HEK293 (cell line): ENCODE results near the gene RNF151.
A peak's percentile ranks its signal among the peaks of the same experiment; 100 is the strongest.

Experiments
- GLI2 ChIP-seq: fragments of 450-650 bp; formaldehyde crosslinking; IDR thresholded peaks from 2 replicates; pipeline ENCODE4; 2017; ENCODE audit warnings: missing biosample characterization, missing genetic modification characterization, low read depth, borderline replicate concordance
- HOXA7 ChIP-seq: sonication (generic); formaldehyde crosslinking; IDR thresholded peaks from 2 replicates; pipeline ENCODE4 v1.8.1; 2022; ENCODE audit warnings: missing genetic modification reagents, borderline replicate concordance
- KLF7 ChIP-seq: fragments of 450-650 bp; formaldehyde crosslinking; IDR thresholded peaks from 2 replicates; pipeline ENCODE4 v1.5.1; 2016; ENCODE audit warnings: missing biosample characterization, missing genetic modification characterization, borderline replicate concordance
- KLF9 ChIP-seq: fragments of 450-650 bp; formaldehyde crosslinking; IDR thresholded peaks from 2 replicates; pipeline ENCODE4 v1.5.1; 2016; ENCODE audit warnings: missing biosample characterization, missing genetic modification characterization, low read depth
- RBAK ChIP-seq: fragments of 450-650 bp; formaldehyde crosslinking; IDR thresholded peaks from 2 replicates; pipeline ENCODE4 v1.5.1; 2016; ENCODE audit warnings: missing biosample characterization, missing genetic modification characterization
- YY2 ChIP-seq: fragments of 450-650 bp; formaldehyde crosslinking; IDR thresholded peaks from 2 replicates; pipeline ENCODE4 v1.5.1; 2016; ENCODE audit warnings: missing biosample characterization, missing genetic modification characterization
- ZBTB17 ChIP-seq: fragments of 450-650 bp; formaldehyde crosslinking; IDR thresholded peaks from 2 replicates; pipeline ENCODE4 v1.5.1; 2016; ENCODE audit warnings: missing biosample characterization, missing genetic modification characterization
- ZFP69B ChIP-seq: fragments of 450-650 bp; formaldehyde crosslinking; IDR thresholded peaks from 2 replicates; pipeline ENCODE4 v1.5.1; 2016; ENCODE audit warnings: missing biosample characterization, missing genetic modification characterization
- ZNF121 ChIP-seq: fragments of 450-650 bp; formaldehyde crosslinking; IDR thresholded peaks from 2 replicates; pipeline ENCODE4 v1.5.1; 2016; ENCODE audit warnings: missing biosample characterization, missing genetic modification characterization
- ZNF175 ChIP-seq: fragments of 450-650 bp; formaldehyde crosslinking; IDR thresholded peaks from 2 replicates; pipeline ENCODE4 v1.5.1; 2016; ENCODE audit warnings: missing biosample characterization, missing genetic modification characterization
- ZNF221 ChIP-seq: fragments of 450-650 bp; formaldehyde crosslinking; IDR thresholded peaks from 2 replicates; pipeline ENCODE4 v1.5.1; 2017; ENCODE audit warnings: missing biosample characterization, missing genetic modification characterization, borderline replicate concordance
- ZNF239 ChIP-seq: fragments of 450-650 bp; formaldehyde crosslinking; IDR thresholded peaks from 2 replicates; pipeline ENCODE4 v1.5.1; 2016; ENCODE audit warnings: missing biosample characterization, missing genetic modification characterization
- ZNF350 ChIP-seq: fragments of 450-650 bp; formaldehyde crosslinking; IDR thresholded peaks from 2 replicates; pipeline ENCODE4 v1.5.0; 2017; ENCODE audit warnings: missing biosample characterization, mild to moderate bottlenecking, missing genetic modification characterization
- ZNF394 ChIP-seq: fragments of 450-650 bp; formaldehyde crosslinking; IDR thresholded peaks from 2 replicates; pipeline ENCODE4 v1.5.1; 2016; ENCODE audit warnings: missing biosample characterization, missing genetic modification characterization, mild to moderate bottlenecking, moderate library complexity, borderline replicate concordance
- ZNF555 ChIP-seq: fragments of 450-650 bp; formaldehyde crosslinking; conservative IDR thresholded peaks from 2 replicates; pipeline ENCODE4 v1.5.1; 2017; ENCODE audit warnings: missing biosample characterization, mild to moderate bottlenecking, missing genetic modification characterization, inconsistent platforms
- ZNF558 ChIP-seq: fragments of 450-650 bp; formaldehyde crosslinking; IDR thresholded peaks from 2 replicates; pipeline ENCODE4 v1.5.1; 2016; ENCODE audit warnings: missing biosample characterization, missing genetic modification characterization
- ZNF600 ChIP-seq: fragments of 450-650 bp; formaldehyde crosslinking; IDR thresholded peaks from 2 replicates; pipeline ENCODE4 v1.5.1; 2016; ENCODE audit warnings: missing biosample characterization, missing genetic modification characterization
- ZNF843 ChIP-seq: fragments of 450-650 bp; formaldehyde crosslinking; IDR thresholded peaks from 2 replicates; pipeline ENCODE4 v1.5.1; 2016; ENCODE audit warnings: missing biosample characterization, missing genetic modification characterization
- ZSCAN30 ChIP-seq: fragments of 450-650 bp; IDR thresholded peaks from 2 replicates; pipeline ENCODE4 v1.5.1; 2018; ENCODE audit warnings: missing biosample characterization, mild to moderate bottlenecking, missing genetic modification characterization, moderate library complexity
- TF ChIP-seq, protein P1 (sequence below): fragments of 450-650 bp; formaldehyde crosslinking; IDR thresholded peaks from 2 replicates; pipeline ENCODE4 v1.5.1; 2016; ENCODE audit warnings: missing biosample characterization, missing genetic modification characterization
- TF ChIP-seq, protein P2 (sequence below): fragments of 450-650 bp; formaldehyde crosslinking; optimal IDR thresholded peaks from 2 replicates; pipeline ENCODE3; 2016; ENCODE audit warnings: missing biosample characterization, mild to moderate bottlenecking, missing genetic modification characterization
- TF ChIP-seq, protein P3 (sequence below): fragments of 450-650 bp; formaldehyde crosslinking; IDR thresholded peaks from 2 replicates; pipeline ENCODE4 v1.5.1; 2017; ENCODE audit warnings: missing biosample characterization, missing genetic modification characterization
- TF ChIP-seq, protein P4 (sequence below): fragments of 450-650 bp; formaldehyde crosslinking; IDR thresholded peaks from 2 replicates; pipeline ENCODE4 v1.5.1; 2016; ENCODE audit warnings: missing biosample characterization, missing genetic modification characterization, low read depth
- TF ChIP-seq, protein P5 (sequence below): fragments of 450-650 bp; formaldehyde crosslinking; conservative IDR thresholded peaks from 2 replicates; pipeline ENCODE4 v1.5.1; 2016; ENCODE audit warnings: low read depth, missing biosample characterization, missing genetic modification characterization
- TF ChIP-seq, protein P6 (sequence below): fragments of 450-650 bp; formaldehyde crosslinking; IDR thresholded peaks from 2 replicates; pipeline ENCODE4 v1.5.1; 2016; ENCODE audit warnings: missing biosample characterization, missing genetic modification characterization, borderline replicate concordance

Gene RNF151

DNA sequence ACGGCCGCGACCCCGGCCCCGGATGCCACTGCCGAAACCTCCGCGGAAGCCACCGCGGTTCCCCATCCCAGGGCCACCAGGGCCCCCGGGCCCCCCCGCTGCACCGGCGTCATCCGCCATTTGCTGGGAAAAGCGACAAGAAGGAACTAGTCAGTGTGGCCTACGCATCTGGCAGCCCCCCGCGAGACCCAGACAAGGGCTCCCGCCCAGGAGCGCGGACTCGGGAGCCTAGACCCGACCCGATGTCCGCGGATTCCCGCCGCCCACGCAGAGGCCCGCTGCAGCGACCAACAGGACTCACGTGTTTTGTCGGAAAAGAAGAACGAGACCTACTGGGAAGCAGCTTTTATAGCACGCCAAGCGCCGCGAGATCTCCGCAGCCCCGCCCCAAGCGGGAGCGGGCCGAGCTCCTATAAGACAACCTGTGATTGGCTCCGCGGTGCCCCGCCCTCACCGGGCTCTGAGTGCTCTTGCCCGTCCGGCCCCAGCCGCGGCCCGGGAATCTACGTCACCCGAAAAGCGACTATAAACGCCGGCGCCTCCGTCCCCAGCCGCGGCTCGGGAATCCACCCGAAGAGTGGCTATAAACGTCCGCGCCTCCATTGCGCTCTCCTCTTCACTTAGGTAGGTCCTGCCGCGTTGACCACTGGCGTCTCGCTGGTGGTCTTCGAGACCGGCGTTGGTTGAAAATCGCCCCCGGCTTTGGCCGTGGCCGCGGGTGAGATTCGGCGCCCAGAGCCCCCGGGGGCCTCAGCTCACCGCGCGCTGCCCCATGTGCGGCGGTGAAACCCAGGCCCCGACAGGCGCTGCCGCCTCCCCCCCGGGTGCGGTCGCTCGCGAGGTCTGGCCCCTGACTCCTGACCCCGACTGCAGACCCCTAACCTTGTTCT is 1.9 kb upstream of the RNF151 start, which contains the start of gene RPS2 (continued):
- TF ChIP-seq, protein P1, sequence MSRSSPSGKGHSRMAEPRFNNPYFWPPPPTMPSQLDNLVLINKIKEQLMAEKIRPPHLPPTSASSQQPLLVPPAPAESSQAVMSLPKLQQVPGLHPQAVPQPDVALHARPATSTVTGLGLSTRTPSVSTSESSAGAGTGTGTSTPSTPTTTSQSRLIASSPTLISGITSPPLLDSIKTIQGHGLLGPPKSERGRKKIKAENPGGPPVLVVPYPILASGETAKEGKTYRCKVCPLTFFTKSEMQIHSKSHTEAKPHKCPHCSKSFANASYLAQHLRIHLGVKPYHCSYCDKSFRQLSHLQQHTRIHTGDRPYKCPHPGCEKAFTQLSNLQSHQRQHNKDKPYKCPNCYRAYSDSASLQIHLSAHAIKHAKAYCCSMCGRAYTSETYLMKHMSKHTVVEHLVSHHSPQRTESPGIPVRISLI (tag by site-specific recombination), result no peak
- 0 out of 2 replicates have a peak, but pooled peaks have one; percentile 9 for TF ChIP-seq RBAK (tag by site-specific recombination)
- TF ChIP-seq ZFP69B (tag by site-specific recombination), result no peak
- TF ChIP-seq, protein P2, sequence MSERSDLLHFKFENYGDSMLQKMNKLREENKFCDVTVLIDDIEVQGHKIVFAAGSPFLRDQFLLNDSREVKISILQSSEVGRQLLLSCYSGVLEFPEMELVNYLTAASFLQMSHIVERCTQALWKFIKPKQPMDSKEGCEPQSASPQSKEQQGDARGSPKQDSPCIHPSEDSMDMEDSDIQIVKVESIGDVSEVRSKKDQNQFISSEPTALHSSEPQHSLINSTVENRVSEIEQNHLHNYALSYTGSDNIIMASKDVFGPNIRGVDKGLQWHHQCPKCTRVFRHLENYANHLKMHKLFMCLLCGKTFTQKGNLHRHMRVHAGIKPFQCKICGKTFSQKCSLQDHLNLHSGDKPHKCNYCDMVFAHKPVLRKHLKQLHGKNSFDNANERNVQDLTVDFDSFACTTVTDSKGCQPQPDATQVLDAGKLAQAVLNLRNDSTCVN, result peak; percentile 76
- TF ChIP-seq ZNF175, result no peak
- peak; percentile 25; the same call in 1 of the 2 replicates for TF ChIP-seq ZNF600
- TF ChIP-seq HOXA7 (CRISPR knock-in tag), result no peak
- TF ChIP-seq GLI2, result no peak
- TF ChIP-seq YY2 (tag by site-specific recombination), result peak; percentile 77
- peak; percentile 69 for TF ChIP-seq KLF9 (tag by site-specific recombination)
- TF ChIP-seq ZNF394 (tag by site-specific recombination), result peak; percentile 75
- TF ChIP-seq ZNF221 (tag by site-specific recombination), result no peak
- TF ChIP-seq ZNF558 (tag by site-specific recombination), result no peak
- peak; percentile 94 for TF ChIP-seq ZSCAN30 (tag by site-specific recombination)
- TF ChIP-seq ZNF239 (tag by site-specific recombination), result peak; percentile 64; the same call in 1 of the 2 replicates
- TF ChIP-seq, protein P3, sequence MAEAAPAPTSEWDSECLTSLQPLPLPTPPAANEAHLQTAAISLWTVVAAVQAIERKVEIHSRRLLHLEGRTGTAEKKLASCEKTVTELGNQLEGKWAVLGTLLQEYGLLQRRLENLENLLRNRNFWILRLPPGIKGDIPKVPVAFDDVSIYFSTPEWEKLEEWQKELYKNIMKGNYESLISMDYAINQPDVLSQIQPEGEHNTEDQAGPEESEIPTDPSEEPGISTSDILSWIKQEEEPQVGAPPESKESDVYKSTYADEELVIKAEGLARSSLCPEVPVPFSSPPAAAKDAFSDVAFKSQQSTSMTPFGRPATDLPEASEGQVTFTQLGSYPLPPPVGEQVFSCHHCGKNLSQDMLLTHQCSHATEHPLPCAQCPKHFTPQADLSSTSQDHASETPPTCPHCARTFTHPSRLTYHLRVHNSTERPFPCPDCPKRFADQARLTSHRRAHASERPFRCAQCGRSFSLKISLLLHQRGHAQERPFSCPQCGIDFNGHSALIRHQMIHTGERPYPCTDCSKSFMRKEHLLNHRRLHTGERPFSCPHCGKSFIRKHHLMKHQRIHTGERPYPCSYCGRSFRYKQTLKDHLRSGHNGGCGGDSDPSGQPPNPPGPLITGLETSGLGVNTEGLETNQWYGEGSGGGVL (tag by site-specific recombination), result no peak
- TF ChIP-seq ZBTB17, result peak; percentile 88
- TF ChIP-seq ZNF350 (tag by site-specific recombination), result no peak
- TF ChIP-seq ZNF843, result 0 out of 2 replicates have a peak, but pooled peaks have one; percentile 28
- TF ChIP-seq ZNF121, result 0 out of 2 replicates have a peak, but pooled peaks have one; percentile 45
- 0 out of 2 replicates have a peak, but pooled peaks have one; percentile 21 for TF ChIP-seq KLF7 (tag by site-specific recombination)
- TF ChIP-seq ZNF555, result no peak
- TF ChIP-seq, protein P4, sequence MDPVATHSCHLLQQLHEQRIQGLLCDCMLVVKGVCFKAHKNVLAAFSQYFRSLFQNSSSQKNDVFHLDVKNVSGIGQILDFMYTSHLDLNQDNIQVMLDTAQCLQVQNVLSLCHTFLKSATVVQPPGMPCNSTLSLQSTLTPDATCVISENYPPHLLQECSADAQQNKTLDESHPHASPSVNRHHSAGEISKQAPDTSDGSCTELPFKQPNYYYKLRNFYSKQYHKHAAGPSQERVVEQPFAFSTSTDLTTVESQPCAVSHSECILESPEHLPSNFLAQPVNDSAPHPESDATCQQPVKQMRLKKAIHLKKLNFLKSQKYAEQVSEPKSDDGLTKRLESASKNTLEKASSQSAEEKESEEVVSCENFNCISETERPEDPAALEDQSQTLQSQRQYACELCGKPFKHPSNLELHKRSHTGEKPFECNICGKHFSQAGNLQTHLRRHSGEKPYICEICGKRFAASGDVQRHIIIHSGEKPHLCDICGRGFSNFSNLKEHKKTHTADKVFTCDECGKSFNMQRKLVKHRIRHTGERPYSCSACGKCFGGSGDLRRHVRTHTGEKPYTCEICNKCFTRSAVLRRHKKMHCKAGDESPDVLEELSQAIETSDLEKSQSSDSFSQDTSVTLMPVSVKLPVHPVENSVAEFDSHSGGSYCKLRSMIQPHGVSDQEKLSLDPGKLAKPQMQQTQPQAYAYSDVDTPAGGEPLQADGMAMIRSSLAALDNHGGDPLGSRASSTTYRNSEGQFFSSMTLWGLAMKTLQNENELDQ (tag by site-specific recombination), result no peak
- TF ChIP-seq, protein P5, sequence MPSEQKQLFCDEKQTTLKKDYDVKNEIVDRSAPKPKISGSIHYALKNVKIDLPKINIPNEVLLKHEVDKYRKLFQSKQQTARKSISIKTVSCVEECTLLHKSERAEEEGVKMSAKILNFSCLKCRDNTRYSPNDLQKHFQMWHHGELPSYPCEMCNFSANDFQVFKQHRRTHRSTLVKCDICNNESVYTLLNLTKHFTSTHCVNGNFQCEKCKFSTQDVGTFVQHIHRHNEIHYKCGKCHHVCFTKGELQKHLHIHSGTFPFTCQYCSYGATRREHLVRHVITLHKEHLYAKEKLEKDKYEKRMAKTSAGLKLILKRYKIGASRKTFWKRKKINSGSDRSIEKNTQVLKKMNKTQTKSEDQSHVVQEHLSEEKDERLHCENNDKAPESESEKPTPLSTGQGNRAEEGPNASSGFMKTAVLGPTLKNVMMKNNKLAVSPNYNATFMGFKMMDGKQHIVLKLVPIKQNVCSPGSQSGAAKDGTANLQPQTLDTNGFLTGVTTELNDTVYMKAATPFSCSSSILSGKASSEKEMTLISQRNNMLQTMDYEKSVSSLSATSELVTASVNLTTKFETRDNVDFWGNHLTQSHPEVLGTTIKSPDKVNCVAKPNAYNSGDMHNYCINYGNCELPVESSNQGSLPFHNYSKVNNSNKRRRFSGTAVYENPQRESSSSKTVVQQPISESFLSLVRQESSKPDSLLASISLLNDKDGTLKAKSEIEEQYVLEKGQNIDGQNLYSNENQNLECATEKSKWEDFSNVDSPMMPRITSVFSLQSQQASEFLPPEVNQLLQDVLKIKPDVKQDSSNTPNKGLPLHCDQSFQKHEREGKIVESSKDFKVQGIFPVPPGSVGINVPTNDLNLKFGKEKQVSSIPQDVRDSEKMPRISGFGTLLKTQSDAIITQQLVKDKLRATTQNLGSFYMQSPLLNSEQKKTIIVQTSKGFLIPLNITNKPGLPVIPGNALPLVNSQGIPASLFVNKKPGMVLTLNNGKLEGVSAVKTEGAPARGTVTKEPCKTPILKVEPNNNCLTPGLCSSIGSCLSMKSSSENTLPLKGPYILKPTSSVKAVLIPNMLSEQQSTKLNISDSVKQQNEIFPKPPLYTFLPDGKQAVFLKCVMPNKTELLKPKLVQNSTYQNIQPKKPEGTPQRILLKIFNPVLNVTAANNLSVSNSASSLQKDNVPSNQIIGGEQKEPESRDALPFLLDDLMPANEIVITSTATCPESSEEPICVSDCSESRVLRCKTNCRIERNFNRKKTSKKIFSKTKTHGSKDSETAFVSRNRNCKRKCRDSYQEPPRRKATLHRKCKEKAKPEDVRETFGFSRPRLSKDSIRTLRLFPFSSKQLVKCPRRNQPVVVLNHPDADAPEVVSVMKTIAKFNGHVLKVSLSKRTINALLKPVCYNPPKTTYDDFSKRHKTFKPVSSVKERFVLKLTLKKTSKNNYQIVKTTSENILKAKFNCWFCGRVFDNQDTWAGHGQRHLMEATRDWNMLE (tag by site-specific recombination), result no peak; the same call in 1 of the 2 replicates
- TF ChIP-seq, protein P6, sequence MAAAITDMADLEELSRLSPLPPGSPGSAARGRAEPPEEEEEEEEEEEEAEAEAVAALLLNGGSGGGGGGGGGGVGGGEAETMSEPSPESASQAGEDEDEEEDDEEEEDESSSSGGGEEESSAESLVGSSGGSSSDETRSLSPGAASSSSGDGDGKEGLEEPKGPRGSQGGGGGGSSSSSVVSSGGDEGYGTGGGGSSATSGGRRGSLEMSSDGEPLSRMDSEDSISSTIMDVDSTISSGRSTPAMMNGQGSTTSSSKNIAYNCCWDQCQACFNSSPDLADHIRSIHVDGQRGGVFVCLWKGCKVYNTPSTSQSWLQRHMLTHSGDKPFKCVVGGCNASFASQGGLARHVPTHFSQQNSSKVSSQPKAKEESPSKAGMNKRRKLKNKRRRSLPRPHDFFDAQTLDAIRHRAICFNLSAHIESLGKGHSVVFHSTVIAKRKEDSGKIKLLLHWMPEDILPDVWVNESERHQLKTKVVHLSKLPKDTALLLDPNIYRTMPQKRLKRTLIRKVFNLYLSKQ, result no peak
